ENCODE data around the gene ABCC12. TPM values are rescaled to one million over a fixed set of nuclear protein-coding genes. Genes with fewer than 3 reads are reported as not detected.

Gene ABCC12
- total RNA-seq, 1 experiment from 2014 or later = not detected

GRCh38 chr16:48172682-48173081 lies 16.9 kb upstream of the ABCC12 start:
- ChIA-PET RAD21 (ENCODE audit: low non-redundant PET in 1 of 2, low total read pairs in 2 of 2, uncharacterized antibody in 2 of 2, unreplicated experiment in 2 of 2) (no interaction called here), POLR2A (no interaction called here), CTCF (no interaction called here)
- ATAC-seq (no peak), DNase-seq (ENCODE audit: low read depth, low spot score) (no peak)
- no TSS peak for BruUV-seq (replicated peaks)
- no peaks in the 10 kb centered on the region for H4K20me1 ChIP-seq (ENCODE audit: insufficient read depth)
- no peak overlapping the region for H3K4me3 ChIP-seq (replicated peaks in 1 of 2; ENCODE audit: low read depth in 1 of 2, low read length in 2 of 2)
- no peak overlapping the region for H3K9ac ChIP-seq (ENCODE audit: low read length)
- H3K36me3 ChIP-seq (ENCODE audit: control insufficient read depth in 1 of 2, insufficient read depth in 2 of 2, low read length in 2 of 2) = no peaks in the 10 kb centered on the region
- H3K4me2 ChIP-seq (ENCODE audit: low read length) = no peak overlapping the region
- no peak for TF ChIP-seq ZNF274 (IDR thresholded peaks at IDR 0.05; ENCODE audit: low read depth, low read length)
- TF ChIP-seq ZFX (IDR thresholded peaks at IDR 0.05) = no peak
- no peak for TF ChIP-seq CTCF (IDR thresholded peaks at IDR 0.05 in 2 of 3, conservative IDR thresholded peaks at IDR 0.05 in 1 of 3; ENCODE audit: borderline replicate concordance in 1 of 3, insufficient read depth in 1 of 3, low read depth in 2 of 3, low read length in 2 of 3)
- TF ChIP-seq YY1 (IDR thresholded peaks at IDR 0.05; ENCODE audit: extremely low read depth, insufficient replicate concordance, low read depth, low read length) = no peak
- TF ChIP-seq ELF1 (IDR thresholded peaks at IDR 0.05; ENCODE audit: borderline replicate concordance, low read depth) = no peak
- no peak for TF ChIP-seq EGR1 (IDR thresholded peaks at IDR 0.05; ENCODE audit: low read depth)
- TF ChIP-seq MAX (IDR thresholded peaks at IDR 0.05) = no peak
- no peak for TF ChIP-seq POLR2A (IDR thresholded peaks at IDR 0.05; ENCODE audit: borderline replicate concordance, extremely low read depth, insufficient read depth, insufficient read length)
- TF ChIP-seq SIN3A (IDR thresholded peaks at IDR 0.05; ENCODE audit: low read depth) = no peak
- no peak for TF ChIP-seq ATF3 (IDR thresholded peaks at IDR 0.05)
- TF ChIP-seq, protein P1, sequence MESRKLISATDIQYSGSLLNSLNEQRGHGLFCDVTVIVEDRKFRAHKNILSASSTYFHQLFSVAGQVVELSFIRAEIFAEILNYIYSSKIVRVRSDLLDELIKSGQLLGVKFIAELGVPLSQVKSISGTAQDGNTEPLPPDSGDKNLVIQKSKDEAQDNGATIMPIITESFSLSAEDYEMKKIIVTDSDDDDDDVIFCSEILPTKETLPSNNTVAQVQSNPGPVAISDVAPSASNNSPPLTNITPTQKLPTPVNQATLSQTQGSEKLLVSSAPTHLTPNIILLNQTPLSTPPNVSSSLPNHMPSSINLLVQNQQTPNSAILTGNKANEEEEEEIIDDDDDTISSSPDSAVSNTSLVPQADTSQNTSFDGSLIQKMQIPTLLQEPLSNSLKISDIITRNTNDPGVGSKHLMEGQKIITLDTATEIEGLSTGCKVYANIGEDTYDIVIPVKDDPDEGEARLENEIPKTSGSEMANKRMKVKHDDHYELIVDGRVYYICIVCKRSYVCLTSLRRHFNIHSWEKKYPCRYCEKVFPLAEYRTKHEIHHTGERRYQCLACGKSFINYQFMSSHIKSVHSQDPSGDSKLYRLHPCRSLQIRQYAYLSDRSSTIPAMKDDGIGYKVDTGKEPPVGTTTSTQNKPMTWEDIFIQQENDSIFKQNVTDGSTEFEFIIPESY (IDR thresholded peaks at IDR 0.05; ENCODE audit: extremely low read depth, insufficient replicate concordance, low read length) = no peak
- no peak for TF ChIP-seq JUND (IDR thresholded peaks at IDR 0.05)
- no peak for TF ChIP-seq CBX3 (IDR thresholded peaks at IDR 0.05; ENCODE audit: low read depth)
- TF ChIP-seq EZH2phosphoT487 (IDR thresholded peaks at IDR 0.05; ENCODE audit: borderline replicate concordance) = no peak
- no peak for TF ChIP-seq TCF7L2 (IDR thresholded peaks at IDR 0.05; ENCODE audit: borderline replicate concordance, extremely low read depth, insufficient read depth, insufficient read length)
- TF ChIP-seq EZH2 (IDR thresholded peaks at IDR 0.05) = no peak
- no peak for TF ChIP-seq POLR2AphosphoS5 (IDR thresholded peaks at IDR 0.05; ENCODE audit: low read depth, low read length)
- H3K27ac ChIP-seq (ENCODE audit: low read depth, low read length) = no peak overlapping the region
- no peaks in the 10 kb centered on the region for H3K79me2 ChIP-seq (ENCODE audit: insufficient read depth, low read length)
- H3K4me1 ChIP-seq (ENCODE audit: control insufficient read depth in 1 of 2, insufficient read depth in 2 of 2, low read length in 2 of 2) = peaks cover 0 to 3% of the 10 kb centered on the region in 2 experiments; a peak in 1 of 4 replicates
- no peaks in the 10 kb centered on the region for H3K9me2 ChIP-seq (ENCODE audit: insufficient read depth)
- H3K9me3 ChIP-seq (ENCODE audit: control insufficient read depth in 1 of 2, insufficient read depth in 1 of 2, low read depth in 1 of 2, low read length in 2 of 2) = no peaks in the 10 kb centered on the region
- H3K27me3 ChIP-seq (ENCODE audit: insufficient read depth, low read length) = no peaks in the 10 kb centered on the region
- intact Hi-C loops (cut with micrococcal nuclease) = no loop called here
- no peak overlapping the region for H2AFZ ChIP-seq (ENCODE audit: low read depth, low read length, poor library complexity, severe bottlenecking)

All from HCT116 (cell line).